Muscle layer of duodenum (tissue), 2 donors: Measurements from ENCODE around the gene PCMTD2.
"Not testable (repeated sequence)": the region's sequence is repeated elsewhere in the genome, so short reads cannot be mapped to it uniquely, and the experiment has no call there.

Experiments
- H3K27ac ChIP-seq: one replicate; pipeline ENCODE4 v1.7.0; 2013; ENCODE audit warnings: mild to moderate bottlenecking, low read length
- H3K27me3 ChIP-seq: one replicate; pipeline ENCODE4 v1.7.0; 2013; ENCODE audit warnings: low read depth, mild to moderate bottlenecking, control low read depth, low read length
- H3K36me3 ChIP-seq, 2 donors: one replicate each; pipeline ENCODE4 v1.7.0; 2013; ENCODE audit warnings: low read length in 2 of 2, control low read depth in 1 of 2, mild to moderate bottlenecking in 1 of 2; ENCODE audit not compliant: insufficient read depth in 2 of 2, control insufficient read depth in 1 of 2
- H3K4me1 ChIP-seq, 2 donors: one replicate each; pipeline ENCODE4 v1.7.0; 2013; ENCODE audit warnings: low read length in 2 of 2, mild to moderate bottlenecking in 2 of 2, control low read depth in 1 of 2, moderate library complexity in 1 of 2; ENCODE audit not compliant: insufficient read depth in 2 of 2, control insufficient read depth in 1 of 2
- H3K4me3 ChIP-seq, 2 donors: one replicate each; pipeline ENCODE4 v1.7.0; 2013; ENCODE audit warnings: low read length in 2 of 2, low read depth in 1 of 2, mild to moderate bottlenecking in 1 of 2
- H3K9me3 ChIP-seq, 2 donors: one replicate each; pipeline ENCODE4 v1.7.0; 2013; ENCODE audit warnings: low read length in 2 of 2, control low read depth in 1 of 2, mild to moderate bottlenecking in 1 of 2; ENCODE audit not compliant: control insufficient read depth in 1 of 2
- donor health status: healthy.

Gene PCMTD2

DNA sequence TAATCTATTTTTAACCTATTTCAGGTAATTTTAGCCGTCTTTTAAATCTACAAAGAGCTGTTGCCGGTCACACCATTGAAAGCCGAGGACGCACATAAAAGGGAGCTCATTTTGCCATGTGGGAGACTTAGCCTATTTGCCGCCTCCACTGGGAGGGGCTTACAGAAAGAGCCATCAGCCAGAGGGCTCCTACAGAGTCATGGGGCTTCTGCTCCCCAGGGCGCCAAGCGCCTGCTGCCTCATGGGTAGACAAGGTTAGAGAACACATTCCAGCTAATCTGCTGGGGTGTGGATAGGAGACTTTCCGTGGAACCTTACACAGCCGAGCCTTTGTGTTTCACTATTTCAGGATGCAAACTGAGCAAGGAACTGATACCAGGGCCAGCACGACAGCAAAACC is 12.6 kb downstream of the PCMTD2 start:
- no peaks in the 10 kb centered on the region for H3K27me3 ChIP-seq
- H3K9me3 ChIP-seq, result no peaks in the 10 kb centered on the region
- H3K4me1 ChIP-seq, result no peaks in the 10 kb centered on the region
- no peak overlapping the region for H3K4me3 ChIP-seq
- H3K36me3 ChIP-seq, result peaks cover 4 to 25% of the 10 kb centered on the region in 2 donors
- no peak overlapping the region for H3K27ac ChIP-seq

DNA sequence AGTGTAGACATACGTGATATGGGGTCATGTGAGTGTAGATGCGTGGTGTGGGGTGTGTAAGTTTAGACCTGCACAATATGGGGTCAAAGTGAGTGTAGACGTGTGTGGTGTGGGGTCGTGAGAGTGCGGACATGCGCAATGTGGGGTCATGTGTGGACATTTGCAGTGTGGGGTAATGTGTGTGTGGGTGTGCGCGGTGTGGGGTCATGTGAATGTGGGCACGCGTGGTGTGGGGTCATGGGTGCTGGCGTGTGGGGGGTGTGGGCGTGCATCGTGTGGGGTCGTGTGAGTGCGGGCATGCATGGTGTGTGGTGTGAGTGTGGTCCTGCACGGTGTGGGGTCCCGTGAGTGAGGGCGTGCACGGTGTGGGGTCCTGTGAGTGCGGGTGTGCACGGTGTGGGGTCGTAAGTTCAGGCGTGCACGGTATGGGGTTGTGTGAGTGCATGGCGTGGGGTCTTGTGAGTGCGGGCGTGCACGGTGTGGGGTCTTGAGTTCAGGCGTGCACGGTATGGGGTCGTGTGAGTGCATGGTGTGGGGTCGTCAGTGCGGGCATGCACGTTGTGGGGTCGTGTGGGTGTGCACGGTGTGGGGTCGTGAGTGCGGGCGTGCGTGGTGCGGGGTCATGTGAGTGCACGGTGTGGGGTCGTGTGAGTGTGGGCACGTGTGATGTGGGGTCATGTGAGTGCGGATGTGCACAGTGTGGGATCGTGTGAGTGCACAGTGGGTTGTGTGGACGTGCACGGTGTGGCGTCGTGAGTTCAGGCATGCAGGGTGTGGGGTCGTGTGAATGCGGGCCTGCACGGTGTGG is 14.3 kb downstream of the PCMTD2 start:
- Histone ChIP-seq H3K9me3 (no peaks in the 10 kb centered on the region), H3K27ac (no peak overlapping the region), H3K36me3 (peaks cover 8 to 32% of the 10 kb centered on the region in 2 donors), H3K4me3 (no peak overlapping the region), H3K4me1 (no peaks in the 10 kb centered on the region), H3K27me3 (no peaks in the 10 kb centered on the region)

DNA sequence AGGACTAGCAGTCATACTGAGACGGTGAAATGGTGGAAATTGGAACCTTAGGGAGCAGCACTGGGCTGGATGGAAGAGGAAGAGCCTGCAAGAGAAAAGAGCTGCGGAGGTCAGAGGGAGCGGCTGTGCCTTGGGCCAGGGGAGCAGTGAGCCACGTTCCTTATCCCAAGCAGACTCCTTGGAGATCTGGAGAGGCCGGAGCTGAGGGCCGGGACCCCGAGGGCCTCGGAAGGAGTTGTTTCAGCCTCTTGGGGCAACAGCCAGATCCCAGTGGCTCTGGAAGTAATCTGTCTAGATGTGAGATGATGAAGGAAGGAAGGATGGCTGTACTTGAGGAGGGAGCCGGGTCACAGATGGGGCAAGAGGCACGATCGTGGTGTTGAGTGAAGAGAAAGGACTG is 16.1 kb downstream of the PCMTD2 start:
- Histone ChIP-seq H3K9me3 (no peaks in the 10 kb centered on the region), H3K27ac (no peak overlapping the region), H3K27me3 (no peaks in the 10 kb centered on the region), H3K36me3 (peaks cover 4 to 28% of the 10 kb centered on the region in 2 donors), H3K4me3 (no peak overlapping the region), H3K4me1 (no peaks in the 10 kb centered on the region)

DNA sequence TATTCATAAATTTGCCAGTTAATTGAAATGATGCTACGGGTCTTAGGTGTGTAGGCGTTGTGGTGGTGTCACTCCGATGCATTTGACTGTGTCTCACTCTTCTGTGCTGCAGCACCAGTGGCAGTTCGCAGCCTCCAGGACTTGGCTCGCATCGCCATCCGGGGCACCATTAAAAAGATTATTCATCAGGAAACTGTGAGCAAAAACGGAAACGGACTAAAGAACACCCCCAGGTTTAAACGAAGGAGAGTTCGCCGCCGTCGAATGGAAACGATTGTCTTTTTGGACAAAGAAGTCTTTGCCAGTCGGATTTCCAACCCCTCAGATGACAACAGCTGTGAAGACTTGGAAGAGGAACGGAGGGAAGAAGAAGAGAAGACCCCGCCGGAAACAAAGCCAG is 17.6 kb downstream of the PCMTD2 start:
- no peaks in the 10 kb centered on the region for H3K27me3 ChIP-seq
- no peaks in the 10 kb centered on the region for H3K9me3 ChIP-seq
- H3K27ac ChIP-seq, result no peak overlapping the region
- H3K4me3 ChIP-seq, result no peak overlapping the region
- H3K4me1 ChIP-seq, result no peaks in the 10 kb centered on the region
- peaks cover 4 to 33% of the 10 kb centered on the region in 2 donors for H3K36me3 ChIP-seq

DNA sequence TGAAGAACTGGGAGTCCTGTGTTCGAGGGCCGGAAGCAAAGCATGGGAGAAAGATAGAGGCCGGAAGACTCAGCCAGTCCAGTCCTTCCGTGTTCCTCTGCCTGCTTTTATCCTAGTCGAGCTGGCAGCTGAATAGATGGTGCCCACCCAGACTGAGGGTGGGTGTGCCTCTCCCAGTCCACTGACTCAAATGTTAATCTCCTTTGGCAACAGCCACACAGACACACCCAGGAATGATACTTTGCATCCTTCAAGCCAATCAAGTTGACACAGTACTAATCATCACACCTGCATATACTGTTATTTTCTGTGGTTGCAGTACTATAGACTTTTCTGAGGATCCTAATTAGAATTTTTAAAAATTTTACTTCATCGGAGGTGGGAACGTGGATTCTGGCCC is 21.3 kb downstream of the PCMTD2 start:
- no peaks in the 10 kb centered on the region for H3K4me1 ChIP-seq
- H3K4me3 ChIP-seq, result no peak overlapping the region

DNA sequence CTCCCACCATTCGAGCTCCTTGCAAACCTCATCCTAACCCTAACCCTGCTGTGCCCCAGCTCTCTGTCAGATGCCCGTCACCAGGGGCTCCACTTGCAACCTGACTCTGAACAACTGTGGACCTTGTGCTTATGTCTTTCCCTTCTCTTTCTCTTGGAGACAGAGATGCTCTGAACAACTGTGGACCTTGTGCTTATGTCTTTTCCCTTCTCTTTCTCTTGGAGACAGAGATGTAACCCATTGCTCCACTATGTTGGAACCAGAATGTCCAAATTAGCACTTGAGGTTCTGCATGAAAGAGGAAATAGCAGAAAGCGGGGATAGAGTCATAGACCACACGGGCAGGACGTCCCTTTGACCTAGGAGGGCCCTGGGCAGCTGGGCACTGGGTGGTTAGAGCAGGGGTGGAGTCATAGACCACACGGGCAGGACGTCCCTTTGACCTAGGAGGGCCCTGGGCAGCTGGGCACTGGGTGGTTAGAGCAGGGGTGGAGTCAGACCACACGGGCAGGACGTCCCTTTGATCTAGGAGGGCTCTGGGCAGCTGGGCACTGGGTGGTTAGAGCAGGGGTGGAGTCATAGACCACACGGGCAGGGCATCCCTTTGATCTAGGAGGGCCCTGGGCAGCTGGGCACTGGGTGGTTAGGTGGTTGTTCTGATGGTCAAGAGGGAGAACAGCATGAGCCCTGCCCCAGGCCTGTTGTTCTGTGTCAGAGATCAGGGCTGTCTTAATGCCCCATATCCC is 22.2 kb downstream of the PCMTD2 start:
- H3K9me3 ChIP-seq, result no peaks in the 10 kb centered on the region
- no peaks in the 10 kb centered on the region for H3K27me3 ChIP-seq
- H3K27ac ChIP-seq, result no peak overlapping the region
- no peaks in the 10 kb centered on the region for H3K4me1 ChIP-seq
- H3K4me3 ChIP-seq, result no peak overlapping the region
- peaks cover 4 to 16% of the 10 kb centered on the region in 2 donors for H3K36me3 ChIP-seq

More for the DNA sequence above, 21.3 kb downstream of the PCMTD2 start:
- Histone ChIP-seq H3K36me3 (peaks cover 4 to 23% of the 10 kb centered on the region in 2 donors), H3K9me3 (no peaks in the 10 kb centered on the region), H3K27ac (no peak overlapping the region), H3K27me3 (no peaks in the 10 kb centered on the region)

DNA sequence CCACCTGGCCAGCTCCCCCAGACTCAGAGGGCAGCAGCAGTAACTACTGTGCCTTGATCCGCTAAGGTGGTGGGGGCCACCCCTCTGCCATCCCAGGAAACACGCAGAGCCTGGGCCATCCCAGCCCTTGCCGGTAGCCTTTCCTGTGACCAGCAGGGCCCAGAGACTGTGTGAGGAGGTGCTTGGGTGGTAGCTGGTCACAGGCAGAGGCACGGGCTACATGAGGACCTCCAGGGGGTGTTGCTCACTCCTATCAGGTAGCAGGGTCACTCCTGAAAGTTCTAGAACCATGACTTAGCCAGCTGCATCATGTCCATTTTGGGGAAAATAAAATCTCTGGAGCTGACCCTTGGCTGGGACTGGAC is 22.8 kb downstream of the PCMTD2 start:
- H3K9me3 ChIP-seq, result no peaks in the 10 kb centered on the region
- no peaks in the 10 kb centered on the region for H3K4me1 ChIP-seq
- H3K36me3 ChIP-seq, result peaks cover 3 to 12% of the 10 kb centered on the region in 2 donors
- no peak overlapping the region for H3K4me3 ChIP-seq
- no peaks in the 10 kb centered on the region for H3K27me3 ChIP-seq
- no peak overlapping the region for H3K27ac ChIP-seq

DNA sequence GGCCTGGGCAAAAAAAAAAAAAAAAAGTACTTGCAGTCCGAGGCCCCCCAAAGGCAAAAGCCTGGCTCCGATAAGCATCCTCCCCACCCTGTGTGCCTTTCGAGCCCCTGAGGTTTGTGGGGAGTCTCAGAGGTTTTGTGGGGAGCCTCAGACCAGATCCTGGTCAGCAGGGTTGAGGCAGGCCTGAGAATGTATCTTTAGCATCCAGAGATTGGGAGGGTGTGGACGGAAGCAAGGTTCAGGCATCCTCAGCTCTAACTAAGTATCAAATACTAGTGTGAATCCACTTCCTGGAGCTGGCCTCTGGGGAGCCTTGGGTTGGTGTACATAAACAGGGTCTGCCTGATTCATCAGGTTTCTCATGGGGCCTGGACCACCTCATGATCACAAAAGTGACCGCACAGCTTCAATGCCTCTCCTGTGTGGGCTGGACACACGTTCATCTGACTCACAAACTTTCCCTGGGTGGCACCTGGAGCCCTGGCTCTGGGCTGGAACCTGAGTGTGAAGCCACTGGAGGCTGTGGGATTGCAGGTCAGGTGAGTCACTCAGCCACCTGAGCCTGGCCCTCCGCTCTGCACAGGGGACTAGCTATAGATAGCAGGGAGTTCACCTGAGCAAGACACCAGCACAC is 24.4 kb downstream of the PCMTD2 start:
- Histone ChIP-seq H3K27me3 (no peaks in the 10 kb centered on the region), H3K27ac (no peak overlapping the region), H3K36me3 (peaks cover 0 to 6% of the 10 kb centered on the region in 2 donors), H3K9me3 (no peaks in the 10 kb centered on the region), H3K4me1 (no peaks in the 10 kb centered on the region), H3K4me3 (no peak overlapping the region)

DNA sequence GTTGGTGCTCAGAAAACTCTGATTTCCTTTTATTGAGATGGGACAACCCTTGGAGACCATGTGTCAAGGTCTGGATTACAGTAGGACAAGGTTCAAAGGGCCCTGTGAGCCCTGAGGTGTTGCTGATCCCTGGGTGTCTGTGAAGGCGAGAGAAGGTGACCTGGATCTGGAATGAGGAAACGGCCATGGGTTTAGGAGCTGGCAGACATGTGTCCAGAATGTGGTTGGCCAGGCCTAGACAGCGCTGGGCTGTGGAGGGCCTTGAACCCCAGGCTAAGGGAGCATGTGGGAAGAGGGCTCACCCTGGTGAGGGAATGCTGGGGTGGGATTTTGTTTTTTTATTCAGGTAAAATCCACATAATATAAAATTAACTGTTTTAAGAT is 24.9 kb downstream of the PCMTD2 start:
- Histone ChIP-seq H3K27ac (no peak overlapping the region), H3K36me3 (peaks cover 0 to 6% of the 10 kb centered on the region in 2 donors), H3K27me3 (no peaks in the 10 kb centered on the region), H3K4me3 (no peak overlapping the region), H3K9me3 (no peaks in the 10 kb centered on the region), H3K4me1 (no peaks in the 10 kb centered on the region)

DNA sequence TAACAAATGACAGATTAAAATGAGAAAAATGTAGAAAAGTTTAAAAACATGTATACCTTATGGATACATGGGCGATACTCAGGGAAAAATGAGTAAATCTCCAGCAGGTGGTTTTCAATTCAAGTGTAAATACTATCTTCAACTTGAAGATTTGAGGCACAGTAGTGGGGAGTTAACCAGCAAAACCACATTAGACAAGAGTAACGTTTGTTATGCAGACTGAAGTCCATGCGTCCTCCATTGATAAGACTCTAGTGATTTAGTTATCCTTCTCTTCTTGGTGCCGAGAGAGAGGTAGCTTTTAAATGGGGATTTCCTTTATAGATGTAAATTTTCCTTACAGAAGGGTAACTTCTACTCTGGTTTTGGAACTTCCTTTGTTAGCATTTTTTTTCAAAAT is 28.1 kb downstream of the PCMTD2 start:
- Histone ChIP-seq H3K9me3 (no peaks in the 10 kb centered on the region), H3K27ac (no peak overlapping the region)

DNA sequence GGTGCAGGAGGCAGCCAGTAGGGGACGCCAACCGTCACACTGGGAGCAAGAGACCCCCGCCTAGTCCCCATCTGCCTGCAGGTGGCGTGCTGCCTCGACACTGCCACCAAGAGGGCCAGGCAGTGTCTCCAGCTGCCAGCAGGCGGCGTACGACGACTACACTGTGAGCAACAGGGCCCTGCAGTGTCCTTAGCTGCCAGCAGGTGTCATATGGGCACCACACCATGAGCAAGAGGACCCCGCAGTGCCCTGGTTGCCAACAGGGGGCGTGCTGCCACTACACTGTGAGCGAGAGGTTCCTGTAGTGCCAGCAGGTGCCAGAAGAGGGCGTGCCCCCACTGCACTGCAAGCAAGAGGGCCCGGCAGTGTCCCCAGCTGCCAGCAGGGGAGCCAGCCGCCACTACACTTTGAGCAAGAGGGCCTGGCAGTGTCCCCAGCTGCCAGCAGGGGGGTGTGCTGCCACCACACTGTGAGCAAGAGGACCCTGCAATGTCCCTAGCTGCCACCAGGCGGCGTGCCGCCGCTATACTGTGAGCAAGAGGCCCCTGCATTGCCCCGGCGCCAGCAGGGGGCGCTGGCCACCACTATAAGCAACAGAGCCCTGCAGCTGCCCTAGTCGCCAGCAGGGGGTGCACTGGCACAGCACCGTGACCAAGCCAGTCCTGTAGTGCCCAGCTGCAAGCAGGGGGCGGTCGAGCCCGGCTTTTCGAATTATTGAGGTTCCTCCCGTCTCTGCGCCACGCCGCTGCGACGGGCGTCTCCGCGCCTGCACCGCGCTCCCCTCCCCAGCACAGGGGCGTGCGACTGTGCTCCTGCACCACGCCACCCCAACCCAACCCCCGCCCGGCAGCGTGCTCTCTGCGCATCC is 30.3 kb downstream of the PCMTD2 start:
- H3K27me3 ChIP-seq, H3K4me1 ChIP-seq, H3K4me3 ChIP-seq, H3K36me3 ChIP-seq, H3K9me3 ChIP-seq, H3K27ac ChIP-seq: not testable (repeated sequence)

More for the DNA sequence above, 28.1 kb downstream of the PCMTD2 start:
- Histone ChIP-seq H3K4me1 (no peaks in the 10 kb centered on the region), H3K4me3 (no peak overlapping the region), H3K36me3 (no peaks in the 10 kb centered on the region), H3K27me3 (no peaks in the 10 kb centered on the region)
